Body of pancreas (tissue), 4 donors: ENCODE measurements around the gene GPR146. TPM values are rescaled to one million over a fixed set of nuclear protein-coding genes. Genes with fewer than 3 reads are reported as not detected.

Experiments
- ATAC-seq: fragments of 150-250 bp; one replicate; pipeline ENCODE4 v1.9.1; 2016
- DNase-seq, 4 donors: peaks; one replicate each; pipeline ENCODE4 v3.0.0-alpha.2; 2019
- H3K27ac ChIP-seq, 4 donors: fragments of 200-600 bp; sonication (generic); 1 replicate in 3 of 4; 2 replicates in 1 of 4; pipeline versions ENCODE4 v1.5.1 to v1.6.1; 2016 to 2019; ENCODE audit warnings: mild to moderate bottlenecking in 1 of 4, mixed read lengths in 1 of 4, moderate library complexity in 1 of 4
- H3K27me3 ChIP-seq, 2 donors: fragments of 200-600 bp; sonication (generic); one replicate each; pipeline ENCODE4 v1.6.0; 2016; ENCODE audit warnings: mild to moderate bottlenecking in 1 of 2
- H3K36me3 ChIP-seq, 2 donors: fragments of 200-600 bp; sonication (generic); replicated peaks in 1 of 2; 2 replicates each; pipeline ENCODE4 v1.5.1; 2016; ENCODE audit warnings: low read depth in 2 of 2; ENCODE audit not compliant: insufficient read depth in 1 of 2
- H3K4me1 ChIP-seq: fragments of 200-600 bp; sonication (generic); one replicate; pipeline ENCODE4 v1.6.0; 2016
- H3K4me3 ChIP-seq, 2 donors: fragments of 200-600 bp; sonication (generic); 1 replicate in 1 of 2; 2 replicates in 1 of 2; pipeline ENCODE4 v1.5.1; 2016 to 2019
- H3K9me3 ChIP-seq, 3 donors: fragments of 200-600 bp; sonication (generic); 1 replicate in 2 of 3; 2 replicates in 1 of 3; pipeline ENCODE4 v1.5.1; 2016
- CTCF ChIP-seq, 7 experiments: fragments of 450-650 bp in 4 of 7; fragments of 200-600 bp in 3 of 7; sonication (generic) in 3 of 7; IDR thresholded peaks; one replicate each; pipeline ENCODE4 v1.5.1; 2016 to 2019; ENCODE audit warnings: antibody characterized with exemption in 7 of 7
- POLR2A ChIP-seq, 3 donors: fragments of 450-650 bp; IDR thresholded peaks; one replicate each; pipeline ENCODE4 v1.6.1; 2016; ENCODE audit warnings: antibody characterized with exemption in 3 of 3, mild to moderate bottlenecking in 2 of 3
- WGBS, 2 donors: methylation state at CpG; one replicate each; pipeline ENCODE4 v1.1.5; 2017; 5-methylcytosine and 5-hydroxymethylcytosine counted together
- intact Hi-C: fragments of 100-400 bp; cut with DNase I; formaldehyde crosslinking; loops from one replicate; pipeline ENCODE4 v1.15.1; 2023
- total RNA-seq, 2 donors: library from RNA; depleted of rRNA; stranded (reverse); fragments of >200 nt; gene quantifications; one replicate each; pipeline ENCODE4 v1.1.0, GENCODE V29; 2016

GPR146 gene, protein sequence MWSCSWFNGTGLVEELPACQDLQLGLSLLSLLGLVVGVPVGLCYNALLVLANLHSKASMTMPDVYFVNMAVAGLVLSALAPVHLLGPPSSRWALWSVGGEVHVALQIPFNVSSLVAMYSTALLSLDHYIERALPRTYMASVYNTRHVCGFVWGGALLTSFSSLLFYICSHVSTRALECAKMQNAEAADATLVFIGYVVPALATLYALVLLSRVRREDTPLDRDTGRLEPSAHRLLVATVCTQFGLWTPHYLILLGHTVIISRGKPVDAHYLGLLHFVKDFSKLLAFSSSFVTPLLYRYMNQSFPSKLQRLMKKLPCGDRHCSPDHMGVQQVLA
- total RNA-seq: 10 to 100 TPM in 1 of 2 donors, 1 to 10 TPM in 1; 8.8 to 11.2 TPM

DNA sequence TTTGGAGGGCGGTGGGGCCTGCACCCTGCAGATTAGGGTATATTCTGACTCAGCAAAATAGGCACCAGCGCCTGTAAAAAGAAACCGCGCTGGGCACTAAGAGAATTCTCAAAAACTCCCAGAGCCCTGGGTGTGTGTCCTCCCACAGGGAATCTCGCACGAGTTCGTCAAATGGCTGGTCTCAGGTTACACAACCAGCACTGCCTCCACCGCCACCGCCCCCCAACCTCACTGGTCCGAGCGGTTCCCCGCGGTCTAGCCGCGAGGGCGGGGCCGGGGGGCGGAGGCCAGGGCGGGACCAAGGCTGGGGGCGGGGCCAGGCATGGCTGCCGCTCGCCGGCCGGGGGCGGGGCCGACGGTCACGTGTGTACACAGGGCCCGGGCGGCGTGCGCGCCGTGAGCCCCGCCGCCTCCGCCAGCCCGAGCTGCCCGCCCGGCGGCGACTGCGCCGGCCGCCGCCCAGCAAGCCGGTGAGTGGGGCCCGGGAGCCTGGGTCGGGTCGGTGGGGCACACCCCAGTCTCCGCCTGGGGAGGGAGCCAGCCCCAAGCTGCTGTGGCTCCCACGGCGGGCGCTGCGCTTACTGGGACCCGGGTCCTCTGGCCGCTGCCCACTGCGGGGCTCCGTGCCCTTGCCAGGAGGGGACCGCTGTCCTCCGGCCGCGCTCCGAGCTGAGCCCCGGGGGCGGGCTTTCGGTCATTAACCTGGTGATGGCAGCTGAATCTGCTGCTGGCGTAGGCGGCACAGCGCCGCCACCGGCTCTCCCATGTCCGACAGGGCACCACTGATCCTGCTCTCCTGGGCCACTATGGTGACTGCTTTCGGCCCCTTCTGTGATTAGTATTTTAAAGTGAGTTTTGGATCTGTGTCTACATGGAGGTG is at the start of gene GPR146:
Gene GPR146 (plus strand): TSS at position 358 of the 880 bp plus-strand sequence. CDS start 12,970 bp downstream, outside the sequence.
- Histone ChIP-seq H3K36me3 (no peaks in the 10 kb centered on the region), H3K9me3 (no peaks in the 10 kb centered on the region), H3K4me1 (peaks cover 67% of the 10 kb centered on the region), H3K27me3 (no peaks in the 10 kb centered on the region), H3K4me3 (peak within 1 kb of the TSS in 1 of 2 donors; percentile 38), H3K27ac (peak within 1 kb of the TSS; percentile 79 to 94 (median 92))
- DNase-seq: peak; percentile 98 to 99 (median 98)
- peak in 2 of 3 donors; percentile 66 to 68 for TF ChIP-seq POLR2A (IDR thresholded peaks at IDR 0.05)
- peak; percentile 24 to 74 (median 60) for TF ChIP-seq CTCF (IDR thresholded peaks at IDR 0.05)
- intact Hi-C loops: no loop called here
- peak; percentile 93 for ATAC-seq
- 0% methylated on average over 3 to 58 of the region's 74 CpGs for WGBS, 2 donors

GRCh38 chr7:994592-995308 is 49.6 kb upstream of the GPR146 start:
- no peak for ATAC-seq
- DNase-seq: no peak
- intact Hi-C loops: loop anchor here (2.0 to 10.0 kb wide), 2 partner anchors 68 to 180 kb away; no protein-coding TSS in a partner anchor

DNA sequence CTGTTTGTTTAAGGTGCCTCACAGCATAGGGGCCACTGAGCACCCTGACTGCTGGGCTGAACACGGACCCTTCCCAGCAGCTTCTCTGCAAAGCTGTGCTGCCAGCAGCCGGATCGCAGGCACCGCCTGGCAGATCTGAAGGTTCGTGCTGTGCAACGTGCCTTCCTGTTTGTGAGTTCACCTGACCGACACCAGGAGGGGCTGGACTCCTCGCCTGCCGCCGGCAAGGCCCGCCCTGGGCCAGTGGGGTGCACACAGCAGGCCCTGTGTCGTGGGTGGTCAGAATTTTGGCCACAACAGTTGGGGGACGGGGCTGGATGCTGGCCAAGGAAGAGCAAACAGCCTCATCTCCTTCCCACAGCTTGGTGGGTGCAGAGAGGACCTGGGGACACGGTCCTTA is 48.8 kb upstream of the GPR146 start:
- 88% methylated on average over 5 to 13 of the region's 14 CpGs for WGBS, 2 donors
- DNase-seq (no peak), ATAC-seq (no peak)
- intact Hi-C loops: loop anchor here (2.0 to 10.0 kb wide), 2 partner anchors 67 to 179 kb away; no protein-coding TSS in a partner anchor
- H3K9me3 ChIP-seq: no peaks in the 10 kb centered on the region
- H3K27me3 ChIP-seq: no peaks in the 10 kb centered on the region
- H3K27ac ChIP-seq: no peak overlapping the region
- peaks cover 9% of the 10 kb centered on the region for H3K4me1 ChIP-seq
- no peak overlapping the region for H3K4me3 ChIP-seq
- peaks cover 0 to 4% of the 10 kb centered on the region in 2 donors for H3K36me3 ChIP-seq
- TF ChIP-seq CTCF (IDR thresholded peaks at IDR 0.05) (no peak), POLR2A (IDR thresholded peaks at IDR 0.05) (no peak)

More at GRCh38 chr7:994592-995308, 49.6 kb upstream of the GPR146 start:
- H3K27ac ChIP-seq: no peak overlapping the region
- H3K4me3 ChIP-seq: no peak overlapping the region
- H3K4me1 ChIP-seq: peaks cover 9% of the 10 kb centered on the region
- peaks cover 0 to 2% of the 10 kb centered on the region in 2 donors for H3K36me3 ChIP-seq
- 63 to 77% methylated on average over 12 to 28 of the region's 28 CpGs for WGBS, 2 donors
- no peaks in the 10 kb centered on the region for H3K9me3 ChIP-seq
- TF ChIP-seq POLR2A (IDR thresholded peaks at IDR 0.05) (no peak), CTCF (IDR thresholded peaks at IDR 0.05) (no peak)
- H3K27me3 ChIP-seq: no peaks in the 10 kb centered on the region

DNA sequence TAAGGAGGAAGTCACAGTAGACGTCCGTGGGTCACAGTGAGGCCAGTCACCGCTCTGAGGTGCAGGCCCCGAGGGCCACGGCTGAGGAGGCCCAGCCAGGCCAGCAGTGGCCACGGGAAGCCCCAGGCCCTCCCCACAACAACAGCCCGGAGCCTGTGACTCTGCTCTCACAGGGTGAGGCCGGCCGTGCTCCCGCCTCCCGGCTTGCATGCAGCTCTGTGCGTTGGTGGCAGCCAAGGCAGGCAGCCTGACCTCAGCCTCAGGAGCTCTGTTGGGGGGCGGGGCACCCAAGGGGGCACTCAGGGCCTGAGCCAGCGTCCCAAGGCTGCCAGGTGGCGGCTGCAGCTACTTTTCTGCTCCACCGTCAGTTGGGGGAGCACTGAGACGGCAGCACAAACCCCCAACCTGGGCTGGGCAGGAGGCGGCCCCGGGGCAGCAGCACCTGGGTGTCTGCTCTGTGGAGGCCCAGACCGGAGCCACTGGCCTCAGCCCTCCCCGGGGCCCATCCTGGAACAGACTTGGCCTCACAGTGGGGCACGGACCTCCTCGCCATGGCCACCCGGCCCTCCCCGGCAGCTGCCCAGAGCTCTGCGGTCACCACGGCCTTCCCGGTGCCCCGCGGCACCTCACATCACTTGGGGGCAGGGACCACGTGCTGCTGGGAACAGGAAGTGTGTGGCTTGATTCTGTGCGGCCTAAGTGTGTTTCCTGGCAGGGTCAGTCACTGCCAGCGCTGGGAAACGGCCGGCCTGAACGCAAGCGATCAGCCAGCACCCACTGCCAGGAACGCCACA is 48.1 kb upstream of the GPR146 start:
- Histone ChIP-seq H3K9me3 (no peaks in the 10 kb centered on the region), H3K4me3 (no peak overlapping the region), H3K36me3 (peaks cover 0 to 4% of the 10 kb centered on the region in 2 donors), H3K27me3 (no peaks in the 10 kb centered on the region), H3K27ac (no peak overlapping the region), H3K4me1 (peaks cover 9% of the 10 kb centered on the region)
- DNase-seq: no peak
- WGBS, 2 donors: 60 to 84% methylated on average over 1 to 36 of the region's 38 CpGs
- TF ChIP-seq POLR2A (IDR thresholded peaks at IDR 0.05) (no peak), CTCF (IDR thresholded peaks at IDR 0.05) (no peak)
- intact Hi-C loops: loop anchor here (10.0 kb wide), 1 partner anchor 179 kb away; no protein-coding TSS in a partner anchor
- no peak for ATAC-seq
